ENCODE results near the gene PSMA1.

- TF ChIP-seq CTCF (IDR thresholded peaks at IDR 0.05; ENCODE audit: insufficient read depth, low read length, poor library complexity, severe bottlenecking) (no peak), EZH2phosphoT487 (conservative IDR thresholded peaks at IDR 0.05; ENCODE audit: low read length) (no peak)
Measured at GRCh38 chr11:14543260-14543659, 23.1 kb upstream of the PSMA1 start.
